ENCODE data around the gene PALS1.

- TF ChIP-seq CTCF (IDR thresholded peaks at IDR 0.05) (no peak), POLR2A (IDR thresholded peaks at IDR 0.05) (no peak)
Measured at GRCh38 chr14:67195279-67195678, 46.0 kb upstream of the PALS1 start.

All from lower leg skin (tissue), 3 donors.